Coronary artery (tissue), 2 donors: ENCODE results near the gene AMBRA1.

Experiments used
- DNase-seq: peaks from one replicate; pipeline ENCODE4 v3.0.0-alpha.2; 2017; ENCODE audit warnings: low spot score
- H3K27ac ChIP-seq, 2 donors: fragments of 200-600 bp; sonication (generic); one replicate each; pipeline ENCODE4 v1.5.1; 2016 to 2019
- H3K4me3 ChIP-seq: fragments of 200-600 bp; sonication (generic); 2 replicates; pipeline ENCODE4 v1.5.1; 2016; ENCODE audit warnings: mild to moderate bottlenecking, moderate library complexity
- CTCF ChIP-seq: fragments of 200-600 bp; sonication (generic); IDR thresholded peaks from one replicate; pipeline ENCODE4 v1.5.1; 2019; ENCODE audit warnings: antibody characterized with exemption

Gene AMBRA1

GRCh38 chr11:46593550-46594373, at the start of gene AMBRA1:
Gene AMBRA1 (minus strand): TSS chr11:46594023. CDS start chr11:46548380, 45,643 bp downstream.
- peak; percentile 86 for DNase-seq
- Histone ChIP-seq H3K4me3 (peak within 1 kb of the TSS; percentile 88), H3K27ac (peak within 1 kb of the TSS; percentile 66 to 82)
- TF ChIP-seq CTCF: no peak

- DNase-seq: no peak
- TF ChIP-seq CTCF: no peak
- no peak overlapping the region for H3K4me3 ChIP-seq
- no peak overlapping the region for H3K27ac ChIP-seq
Observed at GRCh38 chr11:46643531-46643930, 49.7 kb upstream of the AMBRA1 start.

- H3K27ac ChIP-seq: no peak overlapping the region
- DNase-seq: no peak
- no peak for TF ChIP-seq CTCF
- no peak overlapping the region for H3K4me3 ChIP-seq
Observed at GRCh38 chr11:46642627-46643335, 49.0 kb upstream of the AMBRA1 start.

GRCh38 chr11:46641639-46642038, 47.8 kb upstream of the AMBRA1 start:
- TF ChIP-seq CTCF: no peak
- Histone ChIP-seq H3K4me3 (no peak overlapping the region), H3K27ac (no peak overlapping the region)
- DNase-seq: no peak

GRCh38 chr11:46640036-46640788, 46.4 kb upstream of the AMBRA1 start:
- no peak overlapping the region for H3K27ac ChIP-seq
- TF ChIP-seq CTCF: no peak

GRCh38 chr11:46639197-46639839, 45.5 kb upstream of the AMBRA1 start:
- no peak for DNase-seq
- Histone ChIP-seq H3K4me3 (no peak overlapping the region), H3K27ac (no peak overlapping the region)
- TF ChIP-seq CTCF: no peak

More at GRCh38 chr11:46640036-46640788, 46.4 kb upstream of the AMBRA1 start:
- no peak overlapping the region for H3K4me3 ChIP-seq
- no peak for DNase-seq
